ENCODE results near the gene RPL19.

Gene RPL19

DNA sequence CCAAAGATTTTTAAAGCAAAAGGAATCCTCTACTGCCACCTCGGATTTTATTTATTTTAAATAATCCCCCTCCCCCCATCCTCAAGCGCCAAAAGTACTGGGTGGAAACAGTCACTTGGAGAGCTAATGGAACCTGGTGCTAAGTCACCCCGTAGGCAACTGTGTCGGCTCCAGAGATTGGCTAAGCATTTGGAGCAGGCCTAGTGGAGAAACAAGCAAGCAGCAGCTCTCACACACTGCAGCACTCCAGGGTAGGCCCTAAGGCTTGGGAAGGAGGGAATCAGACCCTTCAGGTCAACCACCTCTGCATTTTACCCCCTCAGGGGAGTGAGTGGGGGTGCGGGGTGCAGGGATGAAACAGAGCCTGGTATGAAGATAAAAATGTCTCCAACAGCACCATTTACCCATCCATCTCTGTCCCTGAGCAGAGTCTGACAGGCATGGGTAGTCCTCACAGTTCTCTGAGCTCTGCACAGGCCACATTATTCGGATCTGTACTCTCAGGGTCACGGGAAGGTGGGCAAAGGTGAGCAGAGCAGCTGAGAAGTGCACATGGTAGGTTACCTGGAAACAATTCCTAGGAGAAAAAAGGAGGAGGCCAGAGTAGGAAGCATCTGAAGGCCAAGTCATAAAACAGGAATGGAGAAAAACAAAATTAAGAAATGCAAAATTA, 52.8 kb downstream of the RPL19 start:
- DNase-seq, result no peak

Measured in effector CD4-positive, alpha-beta T cell (primary cell).